Right lobe of liver (tissue), 6 donors: ENCODE data around the gene TGFBR3. TPM values are rescaled to one million over a fixed set of nuclear protein-coding genes. Genes with fewer than 3 reads are reported as not detected.

Experiments
- ATAC-seq, 4 donors: fragments of 200-7000 bp; cut with Tn5 transposase; one replicate each; pipeline ENCODE4 v1.9.1; 2020; ENCODE audit warnings: mild to moderate bottlenecking in 4 of 4, moderate library complexity in 4 of 4
- DNase-seq, 3 donors: peaks; one replicate each; pipeline ENCODE4 v3.0.0-alpha.2; 2020
- H3K27ac ChIP-seq, 3 donors: fragments of 200-600 bp; one replicate each; pipeline ENCODE4 v1.8.0; 2022
- H3K27me3 ChIP-seq, 2 donors: fragments of 200-600 bp; one replicate each; pipeline ENCODE4 v1.8.0; 2022
- H3K36me3 ChIP-seq, 4 donors: fragments of 200-600 bp; sonication (generic) in 1 of 4; one replicate each; pipeline versions ENCODE4 v1.5.1 to v1.8.0; 2017 to 2022; ENCODE audit warnings: control low read depth in 1 of 4
- H3K4me1 ChIP-seq, 4 donors: fragments of 200-600 bp; sonication (generic) in 1 of 4; one replicate each; pipeline versions ENCODE4 v1.5.1 to v1.8.0; 2017 to 2022; ENCODE audit warnings: control low read depth in 1 of 4
- H3K4me3 ChIP-seq, 3 donors: fragments of 200-600 bp; one replicate each; pipeline ENCODE4 v1.8.0; 2022
- H3K9me3 ChIP-seq, 4 donors: fragments of 200-600 bp; sonication (generic) in 1 of 4; one replicate each; pipeline versions ENCODE4 v1.5.1 to v1.8.0; 2017 to 2022; ENCODE audit warnings: control low read depth in 1 of 4
- CTCF ChIP-seq, 4 donors: fragments of 200-600 bp in 3 of 4; fragments of 450-650 bp in 1 of 4; IDR thresholded peaks; one replicate each; pipeline versions ENCODE4 v1.5.1 to v1.8.0; 2016 to 2022; ENCODE audit warnings: antibody characterized with exemption in 4 of 4, mild to moderate bottlenecking in 2 of 4
- POLR2A ChIP-seq: fragments of 450-650 bp; IDR thresholded peaks from one replicate; pipeline ENCODE4 v1.6.1; 2017; ENCODE audit warnings: antibody characterized with exemption, mild to moderate bottlenecking
- WGBS: methylation state at CpG from one replicate; pipeline ENCODE4 v1.1.6; 2018; ENCODE audit warnings: low coverage, low lambda C conversion rate; ENCODE audit not compliant: insufficient coverage; ENCODE audit errors: missing lambda C conversion rate; 5-methylcytosine and 5-hydroxymethylcytosine counted together
- intact Hi-C, 2 donors: fragments of 100-400 bp; cut with DNase I; formaldehyde crosslinking; loops; one replicate each; pipeline versions ENCODE4 v1.11.2 to v1.14.1; 2022
- total RNA-seq, 6 experiments: library from RNA; depleted of rRNA in 2 of 6; stranded (reverse); fragments of >200 nt in 2 of 6; fragmentation: NEBNext Ultra II Directional in 3 of 6; extraction: Animal tissue kit (Norgen Biotek cat#: 25700) in 3 of 6; gene quantifications; one replicate each; pipeline versions ENCODE4 v1.1.0 to v1.2.4, GENCODE V29; 2016 to 2023
- donor health status: DM: no; HTN: yes; CAD: no.
- donor health status: DM: no; HTN: no; CAD: no.
- donor health status: DM: no; HTN: no; CAD: no.
- donor health status: DM: no; HTN: yes; CAD: no.
- donor health status: DM: no; HTN: yes; CAD: no.

The TGFBR3 gene
- total RNA-seq, 6 experiments from 2014 or later, result 9.0 to 32.3 (median 18.1) TPM

GRCh38 chr1:91826248-91826647 lies 59.7 kb downstream of the TGFBR3 start:
- Histone ChIP-seq H3K27me3 (no peaks in the 10 kb centered on the region), H3K36me3 (no peaks in the 10 kb centered on the region), H3K4me1 (peaks cover 0 to 31% (median 17%) of the 10 kb centered on the region in 4 donors), H3K4me3 (no peak overlapping the region), H3K9me3 (no peaks in the 10 kb centered on the region), H3K27ac (no peak overlapping the region)
- no peak for DNase-seq
- intact Hi-C loops, result no loop called here
- no peak for TF ChIP-seq POLR2A
- TF ChIP-seq CTCF (IDR thresholded peaks at IDR 0.05), result no peak
- WGBS, result 88% methylated on average over 6 of the region's 6 CpGs
- no peak for ATAC-seq

GRCh38 chr1:91821126-91821868 lies 64.7 kb downstream of the TGFBR3 start:
- Histone ChIP-seq H3K27ac (no peak overlapping the region), H3K36me3 (no peaks in the 10 kb centered on the region), H3K9me3 (no peaks in the 10 kb centered on the region), H3K4me3 (no peak overlapping the region), H3K27me3 (no peaks in the 10 kb centered on the region), H3K4me1 (peaks cover 0 to 25% (median 7%) of the 10 kb centered on the region in 4 donors)
- intact Hi-C loops, result no loop called here
- WGBS, result 83% methylated on average over 5 of the region's 6 CpGs
- no peak for ATAC-seq
- TF ChIP-seq POLR2A, result no peak
- TF ChIP-seq CTCF (IDR thresholded peaks at IDR 0.05), result no peak
- DNase-seq, result no peak

- no peak overlapping the region for H3K4me3 ChIP-seq
- peak in 1 of 4 donors; percentile 21 for ATAC-seq
- peak overlapping the region in 1 of 3 donors; percentile 60 for H3K27ac ChIP-seq
- TF ChIP-seq CTCF (IDR thresholded peaks at IDR 0.05), result no peak
- no peak for TF ChIP-seq POLR2A
- no peaks in the 10 kb centered on the region for H3K27me3 ChIP-seq
- peaks cover 0 to 31% (median 12%) of the 10 kb centered on the region in 4 donors for H3K4me1 ChIP-seq
- intact Hi-C loops, result no loop called here
- DNase-seq, result no peak
- no peaks in the 10 kb centered on the region for H3K36me3 ChIP-seq
- WGBS, result 65% methylated on average over 9 of the region's 11 CpGs
- no peaks in the 10 kb centered on the region for H3K9me3 ChIP-seq
These were observed 66.7 kb downstream of the TGFBR3 start for GRCh38 chr1:91819038-91819788.

GRCh38 chr1:91818713-91818975 lies 67.3 kb downstream of the TGFBR3 start:
- ATAC-seq, result peak in 1 of 4 donors; percentile 5
- no peaks in the 10 kb centered on the region for H3K27me3 ChIP-seq
- intact Hi-C loops, result no loop called here
- no peak for DNase-seq
- no peak for TF ChIP-seq CTCF (IDR thresholded peaks at IDR 0.05)
- no peak for TF ChIP-seq POLR2A
- WGBS, result 25% methylated on average over 1 of the region's 1 CpG
- H3K36me3 ChIP-seq, result no peaks in the 10 kb centered on the region
- peak overlapping the region in 2 of 3 donors; percentile 54 to 60 for H3K27ac ChIP-seq
- H3K4me1 ChIP-seq, result peaks cover 0 to 31% (median 12%) of the 10 kb centered on the region in 4 donors
- no peak overlapping the region for H3K4me3 ChIP-seq
- no peaks in the 10 kb centered on the region for H3K9me3 ChIP-seq
